Coronary artery (tissue), 2 donors: ENCODE measurements around the gene ANKRD39.

ENCODE experiments used
- DNase-seq: peaks from one replicate; pipeline ENCODE4 v3.0.0-alpha.2; 2017; ENCODE audit warnings: low spot score
- H3K27ac ChIP-seq, 2 donors: fragments of 200-600 bp; sonication (generic); one replicate each; pipeline ENCODE4 v1.5.1; 2016 to 2019
- H3K4me3 ChIP-seq: fragments of 200-600 bp; sonication (generic); 2 replicates; pipeline ENCODE4 v1.5.1; 2016; ENCODE audit warnings: mild to moderate bottlenecking, moderate library complexity
- TF ChIP-seq, protein P1 (sequence below): fragments of 200-600 bp; sonication (generic); IDR thresholded peaks from one replicate; pipeline ENCODE4 v1.5.1; 2019; ENCODE audit warnings: antibody characterized with exemption

Gene ANKRD39

GRCh38 chr2:96813656-96814055 is 44.2 kb downstream of the ANKRD39 start:
- TF ChIP-seq, protein P1, sequence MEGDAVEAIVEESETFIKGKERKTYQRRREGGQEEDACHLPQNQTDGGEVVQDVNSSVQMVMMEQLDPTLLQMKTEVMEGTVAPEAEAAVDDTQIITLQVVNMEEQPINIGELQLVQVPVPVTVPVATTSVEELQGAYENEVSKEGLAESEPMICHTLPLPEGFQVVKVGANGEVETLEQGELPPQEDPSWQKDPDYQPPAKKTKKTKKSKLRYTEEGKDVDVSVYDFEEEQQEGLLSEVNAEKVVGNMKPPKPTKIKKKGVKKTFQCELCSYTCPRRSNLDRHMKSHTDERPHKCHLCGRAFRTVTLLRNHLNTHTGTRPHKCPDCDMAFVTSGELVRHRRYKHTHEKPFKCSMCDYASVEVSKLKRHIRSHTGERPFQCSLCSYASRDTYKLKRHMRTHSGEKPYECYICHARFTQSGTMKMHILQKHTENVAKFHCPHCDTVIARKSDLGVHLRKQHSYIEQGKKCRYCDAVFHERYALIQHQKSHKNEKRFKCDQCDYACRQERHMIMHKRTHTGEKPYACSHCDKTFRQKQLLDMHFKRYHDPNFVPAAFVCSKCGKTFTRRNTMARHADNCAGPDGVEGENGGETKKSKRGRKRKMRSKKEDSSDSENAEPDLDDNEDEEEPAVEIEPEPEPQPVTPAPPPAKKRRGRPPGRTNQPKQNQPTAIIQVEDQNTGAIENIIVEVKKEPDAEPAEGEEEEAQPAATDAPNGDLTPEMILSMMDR = no peak
- Histone ChIP-seq H3K4me3 (no peak overlapping the region), H3K27ac (no peak overlapping the region)
- DNase-seq = no peak

DNA sequence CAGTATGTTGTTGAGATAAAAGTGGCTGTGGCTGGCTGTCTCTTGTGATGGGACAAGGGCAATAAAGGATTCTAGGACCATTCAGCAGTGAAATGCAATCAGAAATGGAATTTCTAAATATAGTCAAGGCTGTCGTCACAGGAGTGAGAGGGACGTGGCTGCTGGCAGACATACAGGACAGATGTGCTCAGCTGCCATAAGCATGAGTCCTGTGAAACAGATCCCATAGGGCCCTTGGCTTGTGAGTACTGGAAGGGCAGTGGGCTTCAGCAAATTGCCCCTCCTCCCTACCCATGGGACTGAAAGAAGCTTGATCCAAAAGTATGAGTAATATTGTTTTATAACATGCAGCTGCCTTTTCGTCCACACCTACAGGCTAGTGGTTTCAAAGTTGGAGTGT is 45.9 kb downstream of the ANKRD39 start:
- Histone ChIP-seq H3K27ac (peak overlapping the region; percentile 41 to 42), H3K4me3 (no peak overlapping the region)
- no peak for DNase-seq
- TF ChIP-seq, protein P1 = no peak

- Histone ChIP-seq H3K27ac (no peak overlapping the region), H3K4me3 (no peak overlapping the region)
- TF ChIP-seq, protein P1 = no peak
- no peak for DNase-seq
These were observed 47.0 kb downstream of the ANKRD39 start for GRCh38 chr2:96810783-96811192.

- H3K4me3 ChIP-seq = no peak overlapping the region
- no peak for DNase-seq
- H3K27ac ChIP-seq = no peak overlapping the region
- TF ChIP-seq, protein P1 = no peak
These were observed 47.6 kb downstream of the ANKRD39 start for GRCh38 chr2:96809951-96810782.

GRCh38 chr2:96809216-96809882 is 48.5 kb downstream of the ANKRD39 start:
- H3K27ac ChIP-seq = no peak overlapping the region
- no peak overlapping the region for H3K4me3 ChIP-seq
- TF ChIP-seq, protein P1 = no peak
- no peak for DNase-seq

- H3K27ac ChIP-seq = no peak overlapping the region
- no peak overlapping the region for H3K4me3 ChIP-seq
- DNase-seq = no peak
- TF ChIP-seq, protein P1 = no peak
These were observed 49.5 kb downstream of the ANKRD39 start for GRCh38 chr2:96808176-96808837.
